Retinal pigment epithelial cell (primary cell): ENCODE results near the gene IFRD1.
"Not testable (repeated sequence)": the region's sequence is repeated elsewhere in the genome, so short reads cannot be mapped to it uniquely, and the experiment has no call there.

Source experiments
- DNase-seq: peaks from one replicate; pipeline ENCODE4 v3.0.0-alpha.2; 2010; ENCODE audit warnings: low read depth
- H3K4me3 ChIP-seq: 2 replicates; pipeline ENCODE4 v1.5.1; 2011; ENCODE audit warnings: mild to moderate bottlenecking, low read length, control low read depth, moderate library complexity
- TF ChIP-seq, protein P1 (sequence below): conservative IDR thresholded peaks from 2 replicates; pipeline ENCODE4 v1.5.1; 2011; ENCODE audit warnings: low read depth, low read length, control low read depth, inconsistent platforms

Gene IFRD1

DNA sequence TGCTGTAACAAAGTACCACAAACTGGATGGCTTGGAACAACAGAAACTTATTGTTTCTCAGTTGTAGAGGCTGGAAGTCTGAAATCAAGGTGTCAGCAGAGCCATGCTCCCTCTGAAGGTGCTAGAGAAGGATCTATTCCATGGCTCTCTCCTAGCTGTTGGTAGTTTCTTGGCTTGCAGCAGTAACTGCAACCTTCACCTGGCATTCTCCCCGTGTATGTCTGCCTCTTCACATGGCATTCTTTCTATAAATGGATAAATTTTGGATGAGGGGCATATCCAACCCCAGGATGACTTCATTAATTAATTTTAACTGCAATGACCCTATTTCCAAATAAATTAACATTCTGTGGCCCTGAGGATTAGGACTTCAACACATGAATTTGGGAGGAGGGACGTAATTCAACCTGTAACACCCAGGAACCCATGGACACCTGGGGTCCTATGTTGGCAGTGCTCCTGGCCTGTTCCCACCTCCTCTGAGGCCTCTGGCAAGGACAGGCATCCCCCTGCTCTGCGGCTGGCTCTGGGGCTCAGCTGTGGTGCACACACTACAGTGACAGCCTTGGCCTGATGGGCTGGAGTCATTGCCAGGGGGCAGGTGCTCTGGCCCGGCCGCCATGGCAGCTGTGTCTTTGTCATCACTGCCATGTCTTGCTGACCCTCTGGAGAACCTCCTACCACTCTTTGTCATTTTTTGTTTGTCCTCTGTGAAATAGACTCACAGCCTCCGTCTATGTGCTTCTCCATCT is 61.4 kb downstream of the IFRD1 start:
- TF ChIP-seq, protein P1, sequence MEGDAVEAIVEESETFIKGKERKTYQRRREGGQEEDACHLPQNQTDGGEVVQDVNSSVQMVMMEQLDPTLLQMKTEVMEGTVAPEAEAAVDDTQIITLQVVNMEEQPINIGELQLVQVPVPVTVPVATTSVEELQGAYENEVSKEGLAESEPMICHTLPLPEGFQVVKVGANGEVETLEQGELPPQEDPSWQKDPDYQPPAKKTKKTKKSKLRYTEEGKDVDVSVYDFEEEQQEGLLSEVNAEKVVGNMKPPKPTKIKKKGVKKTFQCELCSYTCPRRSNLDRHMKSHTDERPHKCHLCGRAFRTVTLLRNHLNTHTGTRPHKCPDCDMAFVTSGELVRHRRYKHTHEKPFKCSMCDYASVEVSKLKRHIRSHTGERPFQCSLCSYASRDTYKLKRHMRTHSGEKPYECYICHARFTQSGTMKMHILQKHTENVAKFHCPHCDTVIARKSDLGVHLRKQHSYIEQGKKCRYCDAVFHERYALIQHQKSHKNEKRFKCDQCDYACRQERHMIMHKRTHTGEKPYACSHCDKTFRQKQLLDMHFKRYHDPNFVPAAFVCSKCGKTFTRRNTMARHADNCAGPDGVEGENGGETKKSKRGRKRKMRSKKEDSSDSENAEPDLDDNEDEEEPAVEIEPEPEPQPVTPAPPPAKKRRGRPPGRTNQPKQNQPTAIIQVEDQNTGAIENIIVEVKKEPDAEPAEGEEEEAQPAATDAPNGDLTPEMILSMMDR, result no peak
- DNase-seq, result no peak
- H3K4me3 ChIP-seq, result no peak overlapping the region

GRCh38 chr7:112512451-112513210 is 62.4 kb downstream of the IFRD1 start:
- no peak for DNase-seq
- TF ChIP-seq, protein P1, result no peak
- no peak overlapping the region for H3K4me3 ChIP-seq

- H3K4me3 ChIP-seq, result no peak overlapping the region
- no peak for DNase-seq
- TF ChIP-seq, protein P1, result no peak
Observed at GRCh38 chr7:112515989-112516388, 65.7 kb downstream of the IFRD1 start.

GRCh38 chr7:112516418-112516817 is 66.2 kb downstream of the IFRD1 start:
- DNase-seq, H3K4me3 ChIP-seq: not testable (repeated sequence)

- TF ChIP-seq, protein P1, result no peak
- DNase-seq, result no peak
Observed at GRCh38 chr7:112517487-112517886, 67.2 kb downstream of the IFRD1 start.

DNA sequence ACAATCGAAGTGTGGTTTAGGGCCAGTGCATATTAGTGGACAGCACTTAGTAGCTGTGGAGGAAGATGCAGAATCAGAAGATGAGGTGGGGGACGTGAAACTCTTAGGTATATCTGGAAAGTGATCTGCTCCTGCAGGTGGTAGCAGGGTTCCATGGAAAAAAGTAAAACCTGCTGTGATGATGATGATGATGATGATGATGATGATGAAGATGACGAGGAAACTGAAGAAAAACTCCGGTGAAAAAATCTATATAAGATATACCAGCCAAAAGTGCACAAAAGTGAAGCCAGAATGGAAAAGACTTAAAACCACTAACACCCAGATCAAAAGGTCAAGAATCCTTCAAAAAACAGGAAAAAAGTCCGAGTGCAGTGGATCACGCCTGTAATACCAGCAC is 70.5 kb downstream of the IFRD1 start:
- no peak for DNase-seq
- no peak overlapping the region for H3K4me3 ChIP-seq
- TF ChIP-seq, protein P1, result no peak

More at GRCh38 chr7:112517487-112517886, 67.2 kb downstream of the IFRD1 start:
- no peak overlapping the region for H3K4me3 ChIP-seq

- no peak for DNase-seq
- no peak overlapping the region for H3K4me3 ChIP-seq
- TF ChIP-seq, protein P1, result no peak
Observed at GRCh38 chr7:112521942-112522341, 71.7 kb downstream of the IFRD1 start.
